ENCODE data around the gene CDC14A.

CDC14A gene

DNA sequence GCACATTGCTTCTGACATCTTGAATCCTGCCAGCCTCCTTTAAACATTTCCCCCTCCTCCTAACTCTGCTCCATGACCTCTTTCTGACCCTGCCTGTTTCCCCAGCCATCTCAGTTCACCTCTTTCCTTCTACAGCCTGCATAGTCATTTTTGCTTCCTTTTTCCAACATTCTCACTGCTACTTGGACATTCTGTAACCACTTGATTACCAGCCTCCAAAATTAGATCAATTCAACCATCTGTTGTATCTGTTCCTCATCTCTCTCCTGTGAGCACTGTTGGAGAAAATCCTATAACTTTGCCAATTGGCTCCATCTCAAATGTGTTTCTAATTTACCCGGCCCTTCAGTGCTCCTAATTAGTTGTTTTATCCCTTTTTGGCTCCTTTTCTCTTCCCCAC is 158.1 kb downstream of the CDC14A start:
- Histone ChIP-seq H3F3A (ENCODE audit: insufficient read depth) (no peaks in the 10 kb centered on the region), H3K9ac (ENCODE audit: low read length) (no peak overlapping the region), H3K4me2 (ENCODE audit: low read depth, low read length, poor library complexity, severe bottlenecking) (no peak overlapping the region), H3K4me3 (ENCODE audit: insufficient read depth, low read length, poor library complexity, severe bottlenecking) (no peak overlapping the region), H3K27ac (ENCODE audit: low read depth, low read length) (no peak overlapping the region), H3K79me2 (ENCODE audit: insufficient read depth, low read length) (no peaks in the 10 kb centered on the region), H2AFZ (ENCODE audit: low read depth, low read length, severe bottlenecking) (no peak overlapping the region), H4K20me1 (ENCODE audit: low read depth, low read length) (no peaks in the 10 kb centered on the region), H3K27me3 (ENCODE audit: low read length) (no peaks in the 10 kb centered on the region), H3K9me2 (replicated peaks; ENCODE audit: insufficient read depth, low read length) (no peaks in the 10 kb centered on the region), H3K36me3 (ENCODE audit: low read length) (no peaks in the 10 kb centered on the region), H3K9me3 (ENCODE audit: insufficient read depth, low read length) (no peaks in the 10 kb centered on the region)
- no peak for TF ChIP-seq EZH2phosphoT487 (conservative IDR thresholded peaks at IDR 0.05; ENCODE audit: low read length)
- TF ChIP-seq, protein P1, sequence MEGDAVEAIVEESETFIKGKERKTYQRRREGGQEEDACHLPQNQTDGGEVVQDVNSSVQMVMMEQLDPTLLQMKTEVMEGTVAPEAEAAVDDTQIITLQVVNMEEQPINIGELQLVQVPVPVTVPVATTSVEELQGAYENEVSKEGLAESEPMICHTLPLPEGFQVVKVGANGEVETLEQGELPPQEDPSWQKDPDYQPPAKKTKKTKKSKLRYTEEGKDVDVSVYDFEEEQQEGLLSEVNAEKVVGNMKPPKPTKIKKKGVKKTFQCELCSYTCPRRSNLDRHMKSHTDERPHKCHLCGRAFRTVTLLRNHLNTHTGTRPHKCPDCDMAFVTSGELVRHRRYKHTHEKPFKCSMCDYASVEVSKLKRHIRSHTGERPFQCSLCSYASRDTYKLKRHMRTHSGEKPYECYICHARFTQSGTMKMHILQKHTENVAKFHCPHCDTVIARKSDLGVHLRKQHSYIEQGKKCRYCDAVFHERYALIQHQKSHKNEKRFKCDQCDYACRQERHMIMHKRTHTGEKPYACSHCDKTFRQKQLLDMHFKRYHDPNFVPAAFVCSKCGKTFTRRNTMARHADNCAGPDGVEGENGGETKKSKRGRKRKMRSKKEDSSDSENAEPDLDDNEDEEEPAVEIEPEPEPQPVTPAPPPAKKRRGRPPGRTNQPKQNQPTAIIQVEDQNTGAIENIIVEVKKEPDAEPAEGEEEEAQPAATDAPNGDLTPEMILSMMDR (IDR thresholded peaks at IDR 0.05; ENCODE audit: insufficient read depth, low read length, poor library complexity, severe bottlenecking), result no peak

DNA sequence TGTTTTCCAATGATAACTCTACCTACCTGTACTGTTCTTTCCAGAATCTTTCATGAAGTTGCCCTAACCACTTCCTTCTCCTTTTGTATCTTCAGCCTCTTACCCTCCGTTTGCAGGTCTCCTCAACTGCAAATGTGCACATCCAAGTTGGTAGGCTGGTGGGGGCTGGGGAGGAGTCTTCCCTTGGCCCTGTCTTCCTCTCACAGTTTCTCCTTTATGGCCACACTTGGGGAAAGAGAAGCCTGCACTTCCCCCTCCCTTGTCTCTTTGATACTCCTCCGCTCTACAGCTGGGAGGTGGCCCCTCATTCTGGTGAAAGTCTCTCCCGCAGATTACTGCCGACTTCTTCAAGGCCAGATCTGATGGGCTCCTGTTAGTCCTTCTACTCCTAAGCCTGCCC is 158.8 kb downstream of the CDC14A start:
- Histone ChIP-seq H3K9me2 (replicated peaks; ENCODE audit: insufficient read depth, low read length) (no peaks in the 10 kb centered on the region), H3K9ac (ENCODE audit: low read length) (no peak overlapping the region), H3F3A (ENCODE audit: insufficient read depth) (no peaks in the 10 kb centered on the region), H2AFZ (ENCODE audit: low read depth, low read length, severe bottlenecking) (no peak overlapping the region), H3K4me3 (ENCODE audit: insufficient read depth, low read length, poor library complexity, severe bottlenecking) (no peak overlapping the region), H3K36me3 (ENCODE audit: low read length) (no peaks in the 10 kb centered on the region), H3K27me3 (ENCODE audit: low read length) (no peaks in the 10 kb centered on the region), H3K27ac (ENCODE audit: low read depth, low read length) (no peak overlapping the region), H3K79me2 (ENCODE audit: insufficient read depth, low read length) (no peaks in the 10 kb centered on the region), H4K20me1 (ENCODE audit: low read depth, low read length) (no peaks in the 10 kb centered on the region), H3K9me3 (ENCODE audit: insufficient read depth, low read length) (no peaks in the 10 kb centered on the region), H3K4me2 (ENCODE audit: low read depth, low read length, poor library complexity, severe bottlenecking) (no peak overlapping the region)
- TF ChIP-seq EZH2phosphoT487 (conservative IDR thresholded peaks at IDR 0.05; ENCODE audit: low read length), result no peak
- TF ChIP-seq, protein P1 (IDR thresholded peaks at IDR 0.05; ENCODE audit: insufficient read depth, low read length, poor library complexity, severe bottlenecking), result no peak

DNA sequence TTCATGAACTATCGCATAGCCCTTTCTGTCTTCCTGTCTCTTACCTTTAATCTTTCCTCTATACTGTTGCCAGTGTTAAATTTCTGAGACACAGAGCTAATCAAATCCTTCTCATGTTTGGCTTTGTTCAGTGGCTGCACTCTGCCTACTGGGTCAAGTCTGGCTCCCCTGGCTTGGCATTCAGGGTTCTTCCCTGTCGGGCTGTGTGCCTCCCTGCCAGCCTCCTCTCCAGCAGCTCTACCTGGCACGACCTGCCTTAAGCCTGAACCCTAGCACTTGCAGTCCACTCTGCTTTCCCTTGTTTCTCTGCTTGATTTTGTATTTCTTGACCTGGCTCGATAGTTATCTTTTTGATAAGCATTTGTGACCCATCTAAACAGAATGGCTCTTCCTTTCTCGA is 159.5 kb downstream of the CDC14A start:
- H3K4me3 ChIP-seq (ENCODE audit: insufficient read depth, low read length, poor library complexity, severe bottlenecking), result no peak overlapping the region
- H2AFZ ChIP-seq (ENCODE audit: low read depth, low read length, severe bottlenecking), result no peak overlapping the region
- H3K27ac ChIP-seq (ENCODE audit: low read depth, low read length), result no peak overlapping the region
- H3F3A ChIP-seq (ENCODE audit: insufficient read depth), result no peaks in the 10 kb centered on the region
- no peaks in the 10 kb centered on the region for H3K9me2 ChIP-seq (replicated peaks; ENCODE audit: insufficient read depth, low read length)
- H3K9me3 ChIP-seq (ENCODE audit: insufficient read depth, low read length), result no peaks in the 10 kb centered on the region
- H4K20me1 ChIP-seq (ENCODE audit: low read depth, low read length), result no peaks in the 10 kb centered on the region
- H3K27me3 ChIP-seq (ENCODE audit: low read length), result no peaks in the 10 kb centered on the region
- no peak overlapping the region for H3K4me2 ChIP-seq (ENCODE audit: low read depth, low read length, poor library complexity, severe bottlenecking)
- no peaks in the 10 kb centered on the region for H3K36me3 ChIP-seq (ENCODE audit: low read length)
- no peaks in the 10 kb centered on the region for H3K79me2 ChIP-seq (ENCODE audit: insufficient read depth, low read length)
- TF ChIP-seq EZH2phosphoT487 (conservative IDR thresholded peaks at IDR 0.05; ENCODE audit: low read length), result no peak
- TF ChIP-seq, protein P1 (IDR thresholded peaks at IDR 0.05; ENCODE audit: insufficient read depth, low read length, poor library complexity, severe bottlenecking), result no peak
- no peak overlapping the region for H3K9ac ChIP-seq (ENCODE audit: low read length)
